ENCODE data around the gene TMEM151A. TPM values are rescaled to one million over a fixed set of nuclear protein-coding genes. Genes with fewer than 3 reads are reported as not detected.
"Not testable (repeated sequence)": the region's sequence is repeated elsewhere in the genome, so short reads cannot be mapped to it uniquely, and the experiment has no call there.

Gene TMEM151A
- total RNA-seq, 2 donors from 2014 or later = 0.14 to 0.18 TPM

GRCh38 chr11:66293352-66293751 is 1.7 kb downstream of the TMEM151A start:
- ATAC-seq = no peak
- intact Hi-C loops (cut with DNase I, micrococcal nuclease) = no loop called here
- no peak for DNase-seq

- DNase-seq = no peak
- intact Hi-C loops (cut with DNase I, micrococcal nuclease) = no loop called here
Measured at GRCh38 chr11:66293777-66294625, 2.3 kb downstream of the TMEM151A start.

GRCh38 chr11:66294626-66295620 is 3.2 kb downstream of the TMEM151A start:
- ATAC-seq (no peak), DNase-seq (no peak)
- intact Hi-C loops (cut with DNase I, micrococcal nuclease) = no loop called here

More at GRCh38 chr11:66293777-66294625, 2.3 kb downstream of the TMEM151A start:
- ATAC-seq = no peak

GRCh38 chr11:66297610-66298009 is 5.9 kb downstream of the TMEM151A start:
- intact Hi-C loops (cut with DNase I, micrococcal nuclease) = no loop called here
- ATAC-seq = no peak
- DNase-seq = no peak

GRCh38 chr11:66299186-66299585 is 7.5 kb downstream of the TMEM151A start:
- DNase-seq (no peak), ATAC-seq (no peak)
- intact Hi-C loops (cut with DNase I, micrococcal nuclease) = no loop called here

- DNase-seq (no peak), ATAC-seq (no peak)
- intact Hi-C loops (cut with DNase I, micrococcal nuclease) = no loop called here
Measured at GRCh38 chr11:66302656-66303055, 11.0 kb downstream of the TMEM151A start.

GRCh38 chr11:66309475-66309874 is 17.8 kb downstream of the TMEM151A start:
- ATAC-seq (no peak), DNase-seq (no peak)
- intact Hi-C loops (cut with DNase I, micrococcal nuclease) = no loop called here

- ATAC-seq = no peak
- no peak for DNase-seq
- intact Hi-C loops (cut with DNase I, micrococcal nuclease) = no loop called here
Measured at GRCh38 chr11:66310324-66310723, 18.6 kb downstream of the TMEM151A start.

- ATAC-seq; intact Hi-C loops (cut with DNase I, micrococcal nuclease); DNase-seq: not testable (repeated sequence)
Measured at GRCh38 chr11:66310803-66311440, 19.2 kb downstream of the TMEM151A start.

GRCh38 chr11:66311470-66311964 is 19.8 kb downstream of the TMEM151A start:
- intact Hi-C loops (cut with DNase I, micrococcal nuclease) = no loop called here
- no peak for DNase-seq
- ATAC-seq = no peak

GRCh38 chr11:66311965-66312548 is 20.4 kb downstream of the TMEM151A start:
- DNase-seq (peak; percentile 92 to 96), ATAC-seq (peak; percentile 78)
- intact Hi-C loops (cut with DNase I, micrococcal nuclease) = no loop called here

- peak; percentile 99 to 100 for DNase-seq
- ATAC-seq = peak; percentile 81
- intact Hi-C loops (cut with DNase I, micrococcal nuclease) = no loop called here
Measured at GRCh38 chr11:66312549-66313320, 21.0 kb downstream of the TMEM151A start.

- DNase-seq = peak in 1 of 2 donors; percentile 54
- no peak for ATAC-seq
- intact Hi-C loops (cut with DNase I, micrococcal nuclease) = no loop called here
Measured at GRCh38 chr11:66313321-66314185, 21.9 kb downstream of the TMEM151A start.

- no peak for ATAC-seq
- intact Hi-C loops (cut with DNase I, micrococcal nuclease) = no loop called here
Measured at GRCh38 chr11:66314186-66314501, 22.4 kb downstream of the TMEM151A start.

GRCh38 chr11:66314561-66315497 is 23.1 kb downstream of the TMEM151A start:
- DNase-seq = peak in 1 of 2 donors; percentile 19
- intact Hi-C loops (cut with DNase I, micrococcal nuclease) = no loop called here

More at GRCh38 chr11:66314186-66314501, 22.4 kb downstream of the TMEM151A start:
- DNase-seq = no peak

GRCh38 chr11:66315498-66315885 is 23.8 kb downstream of the TMEM151A start:
- ATAC-seq = no peak
- no peak for DNase-seq
- intact Hi-C loops (cut with DNase I, micrococcal nuclease) = no loop called here

More at GRCh38 chr11:66314561-66315497, 23.1 kb downstream of the TMEM151A start:
- no peak for ATAC-seq

All from left colon (tissue), 2 donors.